B cell (primary cell): ENCODE measurements around the gene NANOS1. TPM values are rescaled to one million over a fixed set of nuclear protein-coding genes. Genes with fewer than 3 reads are reported as not detected.

Experiments used
- ATAC-seq: fragments of 200-7000 bp; cut with Tn5 transposase; one replicate; pipeline ENCODE4 v1.10.0; 2021; ENCODE audit warnings: low read depth, mild to moderate bottlenecking, moderate number of reproducible peaks, moderate library complexity
- CTCF ChIA-PET: fragments of 350-600 bp; sonication (Branson Sonifier 250); formaldehyde crosslinking; loops from one replicate; lab custom pipeline; 2021; ENCODE audit warnings: antibody characterized with exemption, inconsistent platforms; lab: Charles Lee
- POLR2A ChIA-PET: fragments of 350-600 bp; sonication (Branson Sonifier 250); formaldehyde crosslinking; loops from one replicate; lab custom pipeline; 2021; ENCODE audit warnings: antibody characterized with exemption; lab: Charles Lee
- DNase-seq: peaks from one replicate; pipeline ENCODE4 v3.0.0; 2013
- H2AFZ ChIP-seq: 2 replicates; pipeline ENCODE4 v1.6.1; 2012; ENCODE audit warnings: mild to moderate bottlenecking, low read depth, low read length; ENCODE audit not compliant: insufficient read depth, poor library complexity, severe bottlenecking
- H3K27ac ChIP-seq, 2 donors: 1 replicate in 1 of 2; 2 replicates in 1 of 2; pipeline ENCODE4 v1.5.1; 2012 to 2013; ENCODE audit warnings: low read length in 2 of 2, mild to moderate bottlenecking in 2 of 2, moderate library complexity in 1 of 2
- H3K27me3 ChIP-seq, 4 experiments: fragments of 200-600 bp in 1 of 4; sonication (generic) in 1 of 4; replicated peaks in 1 of 4; 1 replicate in 2 of 4; 2 replicates in 2 of 4; pipeline versions ENCODE4 v1.6.1 to v1.7.0; 2013 to 2016; ENCODE audit warnings: low read length in 3 of 4, mild to moderate bottlenecking in 2 of 4, mixed read lengths in 1 of 4, moderate library complexity in 1 of 4; ENCODE audit not compliant: insufficient read depth in 4 of 4, control insufficient read depth in 3 of 4; ENCODE audit errors: control extremely low read depth in 1 of 4
- H3K36me3 ChIP-seq, 2 experiments: replicated peaks in 1 of 2; 1 replicate in 1 of 2; 2 replicates in 1 of 2; pipeline versions ENCODE4 v1.6.1 to v1.7.1; 2013; ENCODE audit warnings: low read length in 1 of 2; ENCODE audit not compliant: insufficient read depth in 2 of 2, control insufficient read depth in 1 of 2; ENCODE audit errors: control extremely low read depth in 1 of 2, extremely low read depth in 1 of 2
- H3K4me1 ChIP-seq, 2 donors: fragments of 200-600 bp in 1 of 2; sonication (generic) in 1 of 2; 1 replicate in 1 of 2; 2 replicates in 1 of 2; pipeline versions ENCODE4 v1.5.1 to v1.6.1; 2013 to 2017; ENCODE audit warnings: low read length in 2 of 2; ENCODE audit not compliant: control insufficient read depth in 2 of 2, insufficient read depth in 2 of 2
- H3K4me2 ChIP-seq: replicated peaks from 2 replicates; pipeline ENCODE3; 2012; ENCODE audit warnings: mild to moderate bottlenecking, low read depth, low read length; ENCODE audit not compliant: poor library complexity, severe bottlenecking
- H3K4me3 ChIP-seq, 5 experiments: fragments of 200-600 bp in 1 of 5; sonication (generic) in 1 of 5; 1 replicate in 3 of 5; 2 replicates in 2 of 5; pipeline versions ENCODE4 v1.5.1 to v1.7.0; 2011 to 2016; ENCODE audit warnings: low read length in 4 of 5, mild to moderate bottlenecking in 4 of 5, low read depth in 2 of 5, control low read depth in 1 of 5, moderate library complexity in 1 of 5; ENCODE audit not compliant: insufficient read depth in 1 of 5; ENCODE audit errors: control extremely low read depth in 1 of 5, extremely low read depth in 1 of 5
- H3K79me2 ChIP-seq: fragments of 200-600 bp; sonication (generic); one replicate; pipeline ENCODE4 v1.6.0; 2016; ENCODE audit warnings: low read length; ENCODE audit not compliant: control insufficient read depth, insufficient read depth
- H3K9ac ChIP-seq: fragments of 200-600 bp; sonication (generic); 2 replicates; pipeline ENCODE4 v1.6.1; 2017; ENCODE audit warnings: mild to moderate bottlenecking, low read length, moderate library complexity
- H3K9me3 ChIP-seq, 3 donors: one replicate each; pipeline versions ENCODE4 v1.6.1 to v1.7.1; 2013; ENCODE audit warnings: low read length in 2 of 3; ENCODE audit not compliant: control insufficient read depth in 2 of 3, insufficient read depth in 1 of 3; ENCODE audit errors: control extremely low read depth in 1 of 3
- H4K20me1 ChIP-seq: 2 replicates; pipeline ENCODE4 v1.6.0; 2012; ENCODE audit warnings: mild to moderate bottlenecking, low read length; ENCODE audit not compliant: insufficient read depth, control insufficient read depth, poor library complexity, severe bottlenecking
- H3K27ac Mint-ChIP-seq: one replicate; pipeline ENCODE4 v1.8.0; 2021; ENCODE audit warnings: mixed read lengths
- H3K27me3 Mint-ChIP-seq: one replicate; pipeline ENCODE4 v1.8.0; 2021; ENCODE audit warnings: mixed read lengths
- H3K4me1 Mint-ChIP-seq: one replicate; pipeline ENCODE4 v1.8.0; 2021; ENCODE audit warnings: mixed read lengths
- H3K4me3 Mint-ChIP-seq: one replicate; pipeline ENCODE4 v1.8.0; 2021; ENCODE audit warnings: mixed read lengths
- H3K9me3 Mint-ChIP-seq: one replicate; pipeline ENCODE4 v1.8.0; 2022; ENCODE audit warnings: mixed read lengths; ENCODE audit not compliant: insufficient read depth
- CTCF ChIP-seq: fragments of 200-600 bp; IDR thresholded peaks from one replicate; pipeline ENCODE4 v1.8.0; 2022; ENCODE audit warnings: antibody characterized with exemption, mild to moderate bottlenecking
- EZH2 ChIP-seq: IDR thresholded peaks from 2 replicates; pipeline ENCODE4 v1.6.1; 2012; ENCODE audit warnings: borderline replicate concordance, low read depth, mild to moderate bottlenecking, moderate library complexity, low read length; ENCODE audit not compliant: insufficient read depth, poor library complexity, severe bottlenecking
- WGBS: methylation state at CpG from one replicate; pipeline ENCODE4 v1.1.5; 2013; ENCODE audit warnings: missing lambda C conversion rate; ENCODE audit not compliant: insufficient coverage; 5-methylcytosine and 5-hydroxymethylcytosine counted together
- intact Hi-C: fragments of 100-400 bp; cut with micrococcal nuclease; formaldehyde crosslinking; loops from one replicate; pipeline ENCODE4 v1.10.0; 2022
- polyA plus RNA-seq: library from polyadenylated mRNA; depleted of rRNA; stranded (reverse); fragments of >200 nt; gene quantifications from 2 replicates; pipeline ENCODE4 v1.2.3, GENCODE V29; 2012
- total RNA-seq, 2 donors: library from RNA; stranded (reverse); fragments of 120-200 nt in 1 of 2; gene quantifications; 1 replicate in 1 of 2; 2 replicates in 1 of 2; pipeline versions ENCODE4 v1.2.3 to v1.2.4, GENCODE V29; 2013 to 2022

The NANOS1 gene
- total and polyA plus RNA-seq, 2 donors (not counting 1 experiment from before 2014, with no cell fraction given), result 0.16 to 0.69 TPM

DNA sequence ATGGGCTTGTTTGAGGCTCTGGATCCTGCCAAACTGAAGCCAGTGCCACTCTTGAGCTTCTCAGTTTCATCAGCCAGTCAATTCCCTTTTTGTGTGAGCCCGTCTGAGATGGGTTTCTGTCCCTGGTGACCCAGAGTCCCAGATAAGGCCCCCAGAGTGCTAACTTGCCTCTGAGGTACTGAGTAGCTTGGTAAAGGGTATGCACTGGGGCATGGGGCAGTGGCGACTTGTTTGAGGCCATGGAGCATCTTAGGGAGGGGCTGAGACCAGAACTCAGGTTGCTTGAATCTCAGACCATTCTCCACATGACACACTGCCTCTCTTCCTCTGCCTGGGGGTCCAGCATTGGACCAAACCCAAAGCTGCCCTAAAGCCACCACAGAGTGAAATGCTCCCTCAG lies 35.2 kb upstream of the NANOS1 start:
- Histone ChIP-seq H3K27ac (no peak overlapping the region), H3K4me3 (no peak overlapping the region), H3K9me3 (peaks cover 0 to 9% (median 0%) of the 10 kb centered on the region in 3 donors), H2AFZ (no peak overlapping the region), H3K36me3 (no peaks in the 10 kb centered on the region), H3K79me2 (no peaks in the 10 kb centered on the region), H3K27me3 (peaks cover 0 to 11% (median 0%) of the 10 kb centered on the region in 4 experiments), H3K9ac (no peak overlapping the region), H3K4me2 (no peak overlapping the region), H3K4me1 (no peaks in the 10 kb centered on the region), H4K20me1 (no peaks in the 10 kb centered on the region)
- peaks cover 4% of the 10 kb centered on the region for H3K9me3 Mint-ChIP-seq
- H3K27ac Mint-ChIP-seq, result no peak overlapping the region
- TF ChIP-seq CTCF (no peak), EZH2 (no peak)
- DNase-seq, result no peak
- no peak for ATAC-seq
- no peaks in the 10 kb centered on the region for H3K4me1 Mint-ChIP-seq
- no peak overlapping the region for H3K4me3 Mint-ChIP-seq
- ChIA-PET CTCF (no interaction called here), POLR2A (no interaction called here)
- H3K27me3 Mint-ChIP-seq, result peaks cover 18% of the 10 kb centered on the region
- intact Hi-C loops, result no loop called here
- 100% methylated on average over 1 of the region's 2 CpGs for WGBS

GRCh38 chr10:118995739-118996138 lies 33.8 kb upstream of the NANOS1 start:
- Histone ChIP-seq H3K4me3 (no peak overlapping the region), H2AFZ (no peak overlapping the region), H3K9ac (no peak overlapping the region), H3K27me3 (peaks cover 0 to 14% (median 0%) of the 10 kb centered on the region in 4 experiments), H3K4me2 (no peak overlapping the region), H4K20me1 (no peaks in the 10 kb centered on the region), H3K79me2 (no peaks in the 10 kb centered on the region), H3K36me3 (no peaks in the 10 kb centered on the region), H3K9me3 (peaks cover 0 to 5% (median 0%) of the 10 kb centered on the region in 3 donors), H3K4me1 (no peaks in the 10 kb centered on the region), H3K27ac (no peak overlapping the region)
- no peak overlapping the region for H3K27ac Mint-ChIP-seq
- peaks cover 4% of the 10 kb centered on the region for H3K9me3 Mint-ChIP-seq
- WGBS, result 98% methylated on average over 7 of the region's 10 CpGs
- no peaks in the 10 kb centered on the region for H3K4me1 Mint-ChIP-seq
- no peak overlapping the region for H3K4me3 Mint-ChIP-seq
- ChIA-PET CTCF (interaction anchor here (0.6 kb wide), 1 partner anchor 927 kb away, joined by 5 read pairs; no protein-coding TSS in a partner anchor), POLR2A (no interaction called here)
- peaks cover 24% of the 10 kb centered on the region for H3K27me3 Mint-ChIP-seq
- DNase-seq (no peak), ATAC-seq (no peak)
- intact Hi-C loops, result no loop called here
- TF ChIP-seq EZH2 (no peak), CTCF (no peak)
